DND-41 (cell line): ENCODE measurements around the gene CDH23.

Experiments
- CTCF ChIP-seq: IDR thresholded peaks from 2 replicates; pipeline ENCODE4 v1.5.1; 2012; ENCODE audit warnings: borderline replicate concordance, low read length, moderate library complexity, mild to moderate bottlenecking; ENCODE audit not compliant: poor library complexity, severe bottlenecking; ENCODE audit errors: extremely low read depth
- EZH2 ChIP-seq: IDR thresholded peaks from 3 replicates; pipeline ENCODE4 v1.6.1; 2012; ENCODE audit warnings: borderline replicate concordance, low read depth, mild to moderate bottlenecking, moderate library complexity, low read length, inconsistent platforms; ENCODE audit not compliant: severe bottlenecking

- TF ChIP-seq CTCF (no peak), EZH2 (no peak)
Measured at GRCh38 chr10:71394926-71395562, 1.7 kb upstream of the CDH23 start.
